ENCODE data around the gene MATR3.
A peak's percentile ranks its signal among the peaks of the same experiment; 100 is the strongest.
"Not testable (repeated sequence)": the region's sequence is repeated elsewhere in the genome, so short reads cannot be mapped to it uniquely, and the experiment has no call there.

The MATR3 gene

GRCh38 chr5:139293507-139294373 lies at the start of gene MATR3:
Gene MATR3, plus strand, starts transcription at chr5:139293740. Its CDS starts 13,676 bp downstream, at chr5:139307416.
- DNase-seq (ENCODE audit: low spot score), result peak; percentile 98

GRCh38 chr5:139245637-139246339 lies 47.8 kb upstream of the MATR3 start:
- DNase-seq (ENCODE audit: low spot score), result no peak

- peak; percentile 83 for DNase-seq (ENCODE audit: low spot score)
Measured at GRCh38 chr5:139246394-139246793, 47.1 kb upstream of the MATR3 start.

GRCh38 chr5:139248826-139249453 lies 44.6 kb upstream of the MATR3 start:
- no peak for DNase-seq (ENCODE audit: low spot score)

- DNase-seq (ENCODE audit: low spot score), result no peak
Measured at GRCh38 chr5:139251281-139251687, 42.3 kb upstream of the MATR3 start.

- DNase-seq (ENCODE audit: low spot score), result peak; percentile 54
Measured at GRCh38 chr5:139251695-139252288, 41.7 kb upstream of the MATR3 start.

GRCh38 chr5:139253115-139253514 lies 40.4 kb upstream of the MATR3 start:
- DNase-seq (ENCODE audit: low spot score), result no peak

GRCh38 chr5:139256820-139257219 lies 36.7 kb upstream of the MATR3 start:
- DNase-seq (ENCODE audit: low spot score), result no peak

- no peak for DNase-seq (ENCODE audit: low spot score)
Measured at GRCh38 chr5:139262059-139262741, 31.3 kb upstream of the MATR3 start.

- DNase-seq (ENCODE audit: low spot score), result peak; percentile 94
Measured at GRCh38 chr5:139262742-139263445, 30.6 kb upstream of the MATR3 start.

- DNase-seq (ENCODE audit: low spot score), result no peak
Measured at GRCh38 chr5:139263536-139263935, 30.0 kb upstream of the MATR3 start.

GRCh38 chr5:139263946-139264345 lies 29.6 kb upstream of the MATR3 start:
- DNase-seq (ENCODE audit: low spot score), result no peak

GRCh38 chr5:139265001-139265400 lies 28.5 kb upstream of the MATR3 start:
- DNase-seq (ENCODE audit: low spot score), result no peak

- no peak for DNase-seq (ENCODE audit: low spot score)
Measured at GRCh38 chr5:139266236-139266635, 27.3 kb upstream of the MATR3 start.

- DNase-seq (ENCODE audit: low spot score), result no peak
Measured at GRCh38 chr5:139267481-139267880, 26.1 kb upstream of the MATR3 start.

GRCh38 chr5:139268364-139269202 lies 25.0 kb upstream of the MATR3 start:
- no peak for DNase-seq (ENCODE audit: low spot score)

GRCh38 chr5:139270718-139271117 lies 22.8 kb upstream of the MATR3 start:
- DNase-seq (ENCODE audit: low spot score), result not testable (repeated sequence)

- no peak for DNase-seq (ENCODE audit: low spot score)
Measured at GRCh38 chr5:139271201-139272027, 22.1 kb upstream of the MATR3 start.

All from GM03348 (cell line).